SKM-1 (cell line): ENCODE data around the gene NPB.

ENCODE experiments used
- DNase-seq: peaks from one replicate; lab custom pipeline; 2025; ENCODE audit not compliant: unreplicated experiment; lab: John Stamatoyannopoulos, UW

Gene NPB

GRCh38 chr17:81940538-81941483 is 38.8 kb downstream of the NPB start:
- DNase-seq, result no peak

GRCh38 chr17:81941484-81942166 is 39.6 kb downstream of the NPB start:
- DNase-seq, result no peak

- DNase-seq, result no peak
These were observed 40.1 kb downstream of the NPB start for GRCh38 chr17:81942167-81942553.

GRCh38 chr17:81944858-81945257 is 42.8 kb downstream of the NPB start:
- DNase-seq, result no peak

GRCh38 chr17:81947189-81947588 is 45.2 kb downstream of the NPB start, which contains the start of gene MYADML2:
Gene MYADML2 (minus strand): TSS chr17:81947233. CDS start chr17:81941741, 5,492 bp downstream.
- DNase-seq, result no peak

- DNase-seq, result no peak
These were observed 46.8 kb downstream of the NPB start for GRCh38 chr17:81948635-81949378.

GRCh38 chr17:81950501-81950900 is 48.5 kb downstream of the NPB start:
- no peak for DNase-seq

- DNase-seq, result no peak
These were observed 50.0 kb downstream of the NPB start for GRCh38 chr17:81951785-81952684.
